ENCODE results near the gene MYO9B. TPM values are rescaled to one million over a fixed set of nuclear protein-coding genes. Genes with fewer than 3 reads are reported as not detected.
A peak's percentile ranks its signal among the peaks of the same experiment; 100 is the strongest.

MYO9B gene
- total RNA-seq, 1 donor from 2014 or later = 30.7 TPM

DNA sequence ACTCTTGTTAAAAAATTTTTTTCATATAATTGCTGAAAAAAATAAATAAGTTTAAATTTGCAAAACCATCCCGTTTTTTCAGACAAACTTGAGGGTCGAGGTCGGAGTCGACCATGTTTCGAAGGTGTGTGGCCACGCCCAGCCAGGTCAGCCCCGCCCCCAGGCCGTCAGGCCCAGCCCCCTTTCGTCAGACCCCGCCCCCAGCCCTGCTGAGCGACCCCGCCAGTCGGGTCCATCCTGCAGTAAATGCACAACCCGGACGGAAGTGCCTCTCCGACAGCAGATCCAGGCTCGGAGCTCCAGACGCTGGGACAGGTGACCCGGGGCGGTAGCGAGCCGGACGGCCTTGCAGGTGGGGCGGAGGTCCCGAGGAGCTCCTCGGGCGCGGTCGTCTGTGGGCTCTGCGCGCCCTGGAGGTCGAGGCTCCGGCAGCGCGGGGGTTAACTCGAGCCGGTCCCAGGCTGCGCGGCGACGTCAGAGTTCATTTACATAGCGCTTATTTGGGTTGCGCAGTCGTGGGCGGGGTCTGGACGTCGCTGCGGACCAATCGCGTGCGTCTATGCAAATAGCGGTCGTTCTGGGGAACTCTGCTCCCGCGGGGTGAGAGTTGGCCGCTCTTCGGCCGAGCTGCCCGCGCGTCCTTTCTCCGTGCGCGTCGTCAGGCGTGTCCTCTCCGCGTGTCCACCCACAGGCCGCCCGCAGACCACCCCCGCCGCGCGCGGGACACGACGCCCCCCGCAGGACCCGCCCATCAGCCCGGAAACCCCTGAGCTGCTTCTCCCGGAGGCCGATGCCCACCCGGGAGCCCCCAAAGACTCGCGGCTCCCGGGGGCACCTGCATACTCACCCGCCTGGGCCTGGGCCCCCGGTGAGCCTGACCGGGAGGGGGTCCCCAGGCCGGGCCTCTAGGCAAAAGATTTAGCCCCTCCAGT lies 150.7 kb downstream of the MYO9B start, which contains the start of gene OCEL1:
TSS of gene OCEL1 (plus strand) at position 225 of the 932 bp plus-strand sequence. CDS start at position 247, 22 bp downstream.
- H3K36me3 ChIP-seq = no peaks in the 10 kb centered on the region
- H3K9me3 ChIP-seq (replicated peaks) = no peaks in the 10 kb centered on the region
- TF ChIP-seq CTCF (IDR thresholded peaks at IDR 0.05; ENCODE audit: borderline replicate concordance) = no peak
- H3K4me1 ChIP-seq = peaks cover 18% of the 10 kb centered on the region
- H3K4me3 ChIP-seq = peak within 1 kb of the TSS; percentile 85
- peak; percentile 100 for DNase-seq
- peak within 1 kb of the TSS; percentile 97 for H3K27ac ChIP-seq (replicated peaks)
- intact Hi-C loops (cut with micrococcal nuclease) = no loop called here
- H3K27me3 ChIP-seq (ENCODE audit: low read depth) = no peaks in the 10 kb centered on the region

DNA sequence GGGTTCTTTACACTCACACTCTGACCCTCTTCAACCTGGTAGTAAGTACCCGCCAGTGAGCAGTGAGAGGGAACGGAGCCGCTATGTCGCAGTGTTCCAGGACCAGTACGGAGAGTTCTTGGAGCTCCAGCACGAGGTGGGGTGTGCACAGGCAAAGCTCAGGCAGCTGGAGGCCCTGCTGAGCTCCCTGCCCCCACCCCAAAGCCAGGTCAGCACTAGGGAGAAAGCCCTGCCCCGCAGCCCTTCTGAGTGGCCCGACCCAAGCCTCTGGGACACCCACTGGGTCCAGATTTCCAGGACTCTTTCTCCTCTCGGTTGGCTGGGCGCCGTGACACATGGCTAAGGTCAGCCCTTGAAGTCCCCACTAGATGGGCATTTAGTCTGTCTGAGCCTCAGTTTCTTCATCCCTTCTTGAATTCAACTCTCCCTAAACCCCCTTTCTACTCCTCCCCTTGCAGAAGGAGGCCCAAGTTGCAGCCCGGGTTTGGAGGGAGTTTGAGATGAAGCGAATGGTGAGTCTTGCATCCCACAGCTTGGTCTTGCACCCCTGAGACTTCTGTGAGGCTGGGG lies 152.3 kb downstream of the MYO9B start:
- Histone ChIP-seq H3K4me1 (peaks cover 18% of the 10 kb centered on the region), H3K9me3 (replicated peaks) (no peaks in the 10 kb centered on the region), H3K36me3 (peaks cover 15% of the 10 kb centered on the region), H3K27ac (replicated peaks) (peak overlapping the region; percentile 97), H3K4me3 (no peak overlapping the region), H3K27me3 (ENCODE audit: low read depth) (no peaks in the 10 kb centered on the region)
- DNase-seq = no peak
- intact Hi-C loops (cut with micrococcal nuclease) = no loop called here
- no peak for TF ChIP-seq CTCF (IDR thresholded peaks at IDR 0.05; ENCODE audit: borderline replicate concordance)

GRCh38 chr19:17229890-17230289 lies 154.3 kb downstream of the MYO9B start:
- no peaks in the 10 kb centered on the region for H3K27me3 ChIP-seq (ENCODE audit: low read depth)
- intact Hi-C loops (cut with micrococcal nuclease) = no loop called here
- H3K9me3 ChIP-seq (replicated peaks) = no peaks in the 10 kb centered on the region
- no peak for TF ChIP-seq CTCF (IDR thresholded peaks at IDR 0.05; ENCODE audit: borderline replicate concordance)
- DNase-seq = no peak
- H3K4me3 ChIP-seq = no peak overlapping the region
- H3K36me3 ChIP-seq = peaks cover 21% of the 10 kb centered on the region
- H3K27ac ChIP-seq (replicated peaks) = no peak overlapping the region
- H3K4me1 ChIP-seq = peaks cover 26% of the 10 kb centered on the region

DNA sequence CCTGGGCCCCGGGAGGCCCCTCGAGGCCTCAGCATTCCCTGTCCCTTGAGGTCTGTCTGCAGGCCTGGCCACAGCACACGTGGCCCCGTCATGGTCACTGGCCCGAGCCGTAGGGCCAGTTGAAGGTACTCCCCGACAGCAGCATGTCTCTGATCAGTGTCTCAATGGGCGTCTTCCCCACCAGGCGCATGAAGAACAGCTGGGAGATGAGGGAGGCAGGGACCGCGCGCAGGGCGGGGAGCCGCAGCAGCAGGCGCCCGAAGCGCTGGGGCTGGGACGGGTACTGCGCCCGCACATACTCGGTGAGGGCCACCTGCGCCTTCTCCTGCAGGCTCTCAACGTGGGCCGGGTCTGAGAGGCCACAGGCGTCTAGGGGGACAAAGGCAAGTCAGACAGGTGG lies 156.7 kb downstream of the MYO9B start:
- no peaks in the 10 kb centered on the region for H3K9me3 ChIP-seq (replicated peaks)
- no peaks in the 10 kb centered on the region for H3K27me3 ChIP-seq (ENCODE audit: low read depth)
- intact Hi-C loops (cut with micrococcal nuclease) = no loop called here
- no peak for DNase-seq
- TF ChIP-seq CTCF (IDR thresholded peaks at IDR 0.05; ENCODE audit: borderline replicate concordance) = no peak
- peaks cover 33% of the 10 kb centered on the region for H3K4me1 ChIP-seq
- no peak overlapping the region for H3K27ac ChIP-seq (replicated peaks)
- peaks cover 21% of the 10 kb centered on the region for H3K36me3 ChIP-seq
- H3K4me3 ChIP-seq = no peak overlapping the region

GRCh38 chr19:17234911-17235299 lies 159.3 kb downstream of the MYO9B start:
- Histone ChIP-seq H3K4me1 (peaks cover 31% of the 10 kb centered on the region), H3K9me3 (replicated peaks) (no peaks in the 10 kb centered on the region), H3K4me3 (peak overlapping the region; percentile 72), H3K27me3 (ENCODE audit: low read depth) (no peaks in the 10 kb centered on the region), H3K27ac (replicated peaks) (peak overlapping the region; percentile 87), H3K36me3 (peaks cover 40% of the 10 kb centered on the region)
- intact Hi-C loops (cut with micrococcal nuclease) = no loop called here
- no peak for TF ChIP-seq CTCF (IDR thresholded peaks at IDR 0.05; ENCODE audit: borderline replicate concordance)
- DNase-seq = peak; percentile 47
